DMS79 treated with DMSO at 0.1 percent for 48 hours (cell line): ENCODE measurements around the gene LGI2.

ENCODE experiments used
- DNase-seq: peaks from one replicate; lab custom pipeline; 2025; lab: John Stamatoyannopoulos, UW

Gene LGI2

GRCh38 chr4:24995346-24995919 is 35.3 kb downstream of the LGI2 start:
- no peak for DNase-seq

- DNase-seq, result no peak
These were observed 37.1 kb downstream of the LGI2 start for GRCh38 chr4:24993551-24994080.

GRCh38 chr4:24992968-24993367 is 37.8 kb downstream of the LGI2 start:
- no peak for DNase-seq

- DNase-seq, result no peak
These were observed 39.7 kb downstream of the LGI2 start for GRCh38 chr4:24991015-24991414.

- no peak for DNase-seq
These were observed 41.4 kb downstream of the LGI2 start for GRCh38 chr4:24989327-24989726.

- DNase-seq, result no peak
These were observed 42.0 kb downstream of the LGI2 start for GRCh38 chr4:24988776-24989175.

GRCh38 chr4:24984602-24985532 is 45.9 kb downstream of the LGI2 start:
- no peak for DNase-seq

GRCh38 chr4:24980740-24981139 is 50.0 kb downstream of the LGI2 start:
- no peak for DNase-seq

GRCh38 chr4:24980064-24980690 is 50.6 kb downstream of the LGI2 start:
- peak; percentile 19 for DNase-seq

- DNase-seq, result no peak
These were observed 51.2 kb downstream of the LGI2 start for GRCh38 chr4:24979554-24979953.

GRCh38 chr4:24978291-24979075 is 52.3 kb downstream of the LGI2 start:
- DNase-seq, result no peak

- DNase-seq, result no peak
These were observed 55.2 kb downstream of the LGI2 start for GRCh38 chr4:24975510-24975909.

GRCh38 chr4:24973747-24974601 is 56.8 kb downstream of the LGI2 start:
- peak; percentile 81 for DNase-seq

GRCh38 chr4:24973404-24973746 is 57.4 kb downstream of the LGI2 start:
- DNase-seq, result no peak

GRCh38 chr4:24971192-24971591 is 59.6 kb downstream of the LGI2 start:
- DNase-seq, result no peak

- DNase-seq, result no peak
These were observed 60.1 kb downstream of the LGI2 start for GRCh38 chr4:24970635-24971034.

GRCh38 chr4:24970191-24970590 is 60.6 kb downstream of the LGI2 start:
- DNase-seq, result no peak

GRCh38 chr4:24969486-24969885 is 61.3 kb downstream of the LGI2 start:
- no peak for DNase-seq

- no peak for DNase-seq
These were observed 61.8 kb downstream of the LGI2 start for GRCh38 chr4:24968992-24969391.

- DNase-seq, result no peak
These were observed 62.5 kb downstream of the LGI2 start for GRCh38 chr4:24968278-24968677.

GRCh38 chr4:24967346-24967745 is 63.4 kb downstream of the LGI2 start:
- no peak for DNase-seq
